ENCODE data around the gene PSPN. TPM values are rescaled to one million over a fixed set of nuclear protein-coding genes. Genes with fewer than 3 reads are reported as not detected.

The PSPN gene
- total and polyA plus RNA-seq, 9 of the 15 experiments (the other 6 are each of a cell fraction or from before 2014, with no cell fraction given), result 0.21 to 1.1 (median 0.58) TPM

DNA sequence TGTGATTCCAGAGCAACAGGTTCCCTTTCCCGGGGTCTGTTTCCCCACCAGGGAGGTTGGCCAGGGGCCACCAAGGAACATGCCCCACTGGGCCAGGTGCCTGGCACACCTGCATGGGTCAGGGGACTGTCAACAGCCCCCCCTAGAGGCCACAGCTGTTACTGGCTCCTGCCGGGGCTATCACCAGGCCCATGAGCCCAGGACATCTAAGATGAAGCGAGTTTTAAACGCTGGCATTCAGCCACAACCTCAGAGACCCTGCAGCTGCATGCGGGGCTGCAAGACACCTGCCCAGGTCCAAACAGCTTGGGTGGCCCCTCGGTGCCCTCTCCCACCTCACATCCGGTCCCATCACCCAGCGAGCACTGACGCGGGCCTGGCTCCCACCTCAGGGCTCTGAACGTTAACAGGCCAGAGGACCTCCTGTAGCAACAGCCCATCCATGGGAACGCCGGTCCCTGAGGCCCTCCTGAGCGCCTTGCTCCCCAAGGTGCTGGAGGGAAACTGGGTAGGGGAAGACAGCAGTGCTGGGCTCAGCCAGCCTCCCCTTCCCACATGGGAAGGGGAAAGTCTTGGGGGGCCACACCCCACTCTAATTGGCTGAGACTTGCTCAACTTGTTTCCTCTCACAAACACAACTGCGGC, 36.8 kb upstream of the PSPN start (continued):
- TF ChIP-seq, protein P1, sequence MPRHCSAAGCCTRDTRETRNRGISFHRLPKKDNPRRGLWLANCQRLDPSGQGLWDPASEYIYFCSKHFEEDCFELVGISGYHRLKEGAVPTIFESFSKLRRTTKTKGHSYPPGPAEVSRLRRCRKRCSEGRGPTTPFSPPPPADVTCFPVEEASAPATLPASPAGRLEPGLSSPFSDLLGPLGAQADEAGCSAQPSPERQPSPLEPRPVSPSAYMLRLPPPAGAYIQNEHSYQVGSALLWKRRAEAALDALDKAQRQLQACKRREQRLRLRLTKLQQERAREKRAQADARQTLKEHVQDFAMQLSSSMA (CRISPR knock-in tag; IDR thresholded peaks at IDR 0.05), result no peak
- no peak for TF ChIP-seq TCFL5 (CRISPR knock-in tag; conservative IDR thresholded peaks at IDR 0.05)
- no peak for TF ChIP-seq MTF1 (CRISPR knock-in tag; IDR thresholded peaks at IDR 0.05; ENCODE audit: borderline replicate concordance)
- no peak for TF ChIP-seq MED1 (CRISPR knock-in tag; IDR thresholded peaks at IDR 0.05; ENCODE audit: borderline replicate concordance)
- no peak for TF ChIP-seq FOXP1 (CRISPR knock-in tag; IDR thresholded peaks at IDR 0.05)
- TF ChIP-seq, protein P2, sequence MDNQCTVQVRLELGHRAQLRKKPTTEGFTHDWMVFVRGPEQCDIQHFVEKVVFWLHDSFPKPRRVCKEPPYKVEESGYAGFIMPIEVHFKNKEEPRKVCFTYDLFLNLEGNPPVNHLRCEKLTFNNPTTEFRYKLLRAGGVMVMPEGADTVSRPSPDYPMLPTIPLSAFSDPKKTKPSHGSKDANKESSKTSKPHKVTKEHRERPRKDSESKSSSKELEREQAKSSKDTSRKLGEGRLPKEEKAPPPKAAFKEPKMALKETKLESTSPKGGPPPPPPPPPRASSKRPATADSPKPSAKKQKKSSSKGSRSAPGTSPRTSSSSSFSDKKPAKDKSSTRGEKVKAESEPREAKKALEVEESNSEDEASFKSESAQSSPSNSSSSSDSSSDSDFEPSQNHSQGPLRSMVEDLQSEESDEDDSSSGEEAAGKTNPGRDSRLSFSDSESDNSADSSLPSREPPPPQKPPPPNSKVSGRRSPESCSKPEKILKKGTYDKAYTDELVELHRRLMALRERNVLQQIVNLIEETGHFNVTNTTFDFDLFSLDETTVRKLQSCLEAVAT (IDR thresholded peaks at IDR 0.05), result no peak
- TF ChIP-seq, protein P3, sequence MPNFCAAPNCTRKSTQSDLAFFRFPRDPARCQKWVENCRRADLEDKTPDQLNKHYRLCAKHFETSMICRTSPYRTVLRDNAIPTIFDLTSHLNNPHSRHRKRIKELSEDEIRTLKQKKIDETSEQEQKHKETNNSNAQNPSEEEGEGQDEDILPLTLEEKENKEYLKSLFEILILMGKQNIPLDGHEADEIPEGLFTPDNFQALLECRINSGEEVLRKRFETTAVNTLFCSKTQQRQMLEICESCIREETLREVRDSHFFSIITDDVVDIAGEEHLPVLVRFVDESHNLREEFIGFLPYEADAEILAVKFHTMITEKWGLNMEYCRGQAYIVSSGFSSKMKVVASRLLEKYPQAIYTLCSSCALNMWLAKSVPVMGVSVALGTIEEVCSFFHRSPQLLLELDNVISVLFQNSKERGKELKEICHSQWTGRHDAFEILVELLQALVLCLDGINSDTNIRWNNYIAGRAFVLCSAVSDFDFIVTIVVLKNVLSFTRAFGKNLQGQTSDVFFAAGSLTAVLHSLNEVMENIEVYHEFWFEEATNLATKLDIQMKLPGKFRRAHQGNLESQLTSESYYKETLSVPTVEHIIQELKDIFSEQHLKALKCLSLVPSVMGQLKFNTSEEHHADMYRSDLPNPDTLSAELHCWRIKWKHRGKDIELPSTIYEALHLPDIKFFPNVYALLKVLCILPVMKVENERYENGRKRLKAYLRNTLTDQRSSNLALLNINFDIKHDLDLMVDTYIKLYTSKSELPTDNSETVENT (CRISPR knock-in tag; IDR thresholded peaks at IDR 0.05), result no peak
- peak; percentile 41 for TF ChIP-seq NFIC (IDR thresholded peaks at IDR 0.05)
- no peak for TF ChIP-seq NFE2 (IDR thresholded peaks at IDR 0.05; ENCODE audit: low read depth)
- TF ChIP-seq ILF3 (IDR thresholded peaks at IDR 0.05; ENCODE audit: borderline replicate concordance), result no peak
- TF ChIP-seq, protein P4, sequence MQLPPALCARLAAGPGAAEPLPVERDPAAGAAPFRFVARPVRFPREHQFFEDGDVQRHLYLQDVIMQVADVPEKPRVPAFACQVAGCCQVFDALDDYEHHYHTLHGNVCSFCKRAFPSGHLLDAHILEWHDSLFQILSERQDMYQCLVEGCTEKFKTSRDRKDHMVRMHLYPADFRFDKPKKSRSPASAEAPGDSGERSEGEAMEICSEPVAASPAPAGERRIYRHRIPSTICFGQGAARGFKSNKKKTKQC (CRISPR knock-in tag; IDR thresholded peaks at IDR 0.05), result no peak
- TF ChIP-seq MAFF (IDR thresholded peaks at IDR 0.05; ENCODE audit: low read length), result no peak
- no peak for TF ChIP-seq LEF1 (IDR thresholded peaks at IDR 0.05)
- TF ChIP-seq ZNF778 (CRISPR knock-in tag; IDR thresholded peaks at IDR 0.05), result no peak
- TF ChIP-seq ZC3H11A (IDR thresholded peaks at IDR 0.05; ENCODE audit: low read depth, low read length), result no peak
- no peak for TF ChIP-seq NCOA1 (IDR thresholded peaks at IDR 0.05; ENCODE audit: low read depth)
- TF ChIP-seq SMAD2 (IDR thresholded peaks at IDR 0.05; ENCODE audit: low read depth, low read length), result no peak
- TF ChIP-seq POLR2A (conservative IDR thresholded peaks at IDR 0.05), result peak; percentile 76; the same call in 1 of the 2 replicates
- TF ChIP-seq NR2C2 (CRISPR knock-in tag; IDR thresholded peaks at IDR 0.05), result no peak
- TF ChIP-seq NR2C2 (tag; IDR thresholded peaks at IDR 0.05), result no peak
- peak; percentile 62; the same call in 1 of the 2 replicates for TF ChIP-seq POLR2AphosphoS2 (IDR thresholded peaks at IDR 0.05; ENCODE audit: low read length)
- TF ChIP-seq, protein P5, sequence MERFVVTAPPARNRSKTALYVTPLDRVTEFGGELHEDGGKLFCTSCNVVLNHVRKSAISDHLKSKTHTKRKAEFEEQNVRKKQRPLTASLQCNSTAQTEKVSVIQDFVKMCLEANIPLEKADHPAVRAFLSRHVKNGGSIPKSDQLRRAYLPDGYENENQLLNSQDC (CRISPR knock-in tag; IDR thresholded peaks at IDR 0.05), result no peak
- no peak for TF ChIP-seq TARDBP (IDR thresholded peaks at IDR 0.05)
- peak; percentile 78 for TF ChIP-seq SUPT5H (IDR thresholded peaks at IDR 0.05)
- no peak for TF ChIP-seq THRAP3 (IDR thresholded peaks at IDR 0.05; ENCODE audit: borderline replicate concordance)
- TF ChIP-seq NFIX (CRISPR knock-in tag; IDR thresholded peaks at IDR 0.05; ENCODE audit: low read depth), result no peak
- no peak for TF ChIP-seq RBM14 (IDR thresholded peaks at IDR 0.05; ENCODE audit: borderline replicate concordance, insufficient read depth, low read depth, low read length)
